ENCODE measurements around the gene PRM3. TPM values are rescaled to one million over a fixed set of nuclear protein-coding genes. Genes with fewer than 3 reads are reported as not detected.

Gene PRM3
- total and polyA plus RNA-seq, 2 of the 8 experiments (the other 6 are each of a cell fraction or from before 2014, with no cell fraction given) = not detected

- TF ChIP-seq, protein P1, sequence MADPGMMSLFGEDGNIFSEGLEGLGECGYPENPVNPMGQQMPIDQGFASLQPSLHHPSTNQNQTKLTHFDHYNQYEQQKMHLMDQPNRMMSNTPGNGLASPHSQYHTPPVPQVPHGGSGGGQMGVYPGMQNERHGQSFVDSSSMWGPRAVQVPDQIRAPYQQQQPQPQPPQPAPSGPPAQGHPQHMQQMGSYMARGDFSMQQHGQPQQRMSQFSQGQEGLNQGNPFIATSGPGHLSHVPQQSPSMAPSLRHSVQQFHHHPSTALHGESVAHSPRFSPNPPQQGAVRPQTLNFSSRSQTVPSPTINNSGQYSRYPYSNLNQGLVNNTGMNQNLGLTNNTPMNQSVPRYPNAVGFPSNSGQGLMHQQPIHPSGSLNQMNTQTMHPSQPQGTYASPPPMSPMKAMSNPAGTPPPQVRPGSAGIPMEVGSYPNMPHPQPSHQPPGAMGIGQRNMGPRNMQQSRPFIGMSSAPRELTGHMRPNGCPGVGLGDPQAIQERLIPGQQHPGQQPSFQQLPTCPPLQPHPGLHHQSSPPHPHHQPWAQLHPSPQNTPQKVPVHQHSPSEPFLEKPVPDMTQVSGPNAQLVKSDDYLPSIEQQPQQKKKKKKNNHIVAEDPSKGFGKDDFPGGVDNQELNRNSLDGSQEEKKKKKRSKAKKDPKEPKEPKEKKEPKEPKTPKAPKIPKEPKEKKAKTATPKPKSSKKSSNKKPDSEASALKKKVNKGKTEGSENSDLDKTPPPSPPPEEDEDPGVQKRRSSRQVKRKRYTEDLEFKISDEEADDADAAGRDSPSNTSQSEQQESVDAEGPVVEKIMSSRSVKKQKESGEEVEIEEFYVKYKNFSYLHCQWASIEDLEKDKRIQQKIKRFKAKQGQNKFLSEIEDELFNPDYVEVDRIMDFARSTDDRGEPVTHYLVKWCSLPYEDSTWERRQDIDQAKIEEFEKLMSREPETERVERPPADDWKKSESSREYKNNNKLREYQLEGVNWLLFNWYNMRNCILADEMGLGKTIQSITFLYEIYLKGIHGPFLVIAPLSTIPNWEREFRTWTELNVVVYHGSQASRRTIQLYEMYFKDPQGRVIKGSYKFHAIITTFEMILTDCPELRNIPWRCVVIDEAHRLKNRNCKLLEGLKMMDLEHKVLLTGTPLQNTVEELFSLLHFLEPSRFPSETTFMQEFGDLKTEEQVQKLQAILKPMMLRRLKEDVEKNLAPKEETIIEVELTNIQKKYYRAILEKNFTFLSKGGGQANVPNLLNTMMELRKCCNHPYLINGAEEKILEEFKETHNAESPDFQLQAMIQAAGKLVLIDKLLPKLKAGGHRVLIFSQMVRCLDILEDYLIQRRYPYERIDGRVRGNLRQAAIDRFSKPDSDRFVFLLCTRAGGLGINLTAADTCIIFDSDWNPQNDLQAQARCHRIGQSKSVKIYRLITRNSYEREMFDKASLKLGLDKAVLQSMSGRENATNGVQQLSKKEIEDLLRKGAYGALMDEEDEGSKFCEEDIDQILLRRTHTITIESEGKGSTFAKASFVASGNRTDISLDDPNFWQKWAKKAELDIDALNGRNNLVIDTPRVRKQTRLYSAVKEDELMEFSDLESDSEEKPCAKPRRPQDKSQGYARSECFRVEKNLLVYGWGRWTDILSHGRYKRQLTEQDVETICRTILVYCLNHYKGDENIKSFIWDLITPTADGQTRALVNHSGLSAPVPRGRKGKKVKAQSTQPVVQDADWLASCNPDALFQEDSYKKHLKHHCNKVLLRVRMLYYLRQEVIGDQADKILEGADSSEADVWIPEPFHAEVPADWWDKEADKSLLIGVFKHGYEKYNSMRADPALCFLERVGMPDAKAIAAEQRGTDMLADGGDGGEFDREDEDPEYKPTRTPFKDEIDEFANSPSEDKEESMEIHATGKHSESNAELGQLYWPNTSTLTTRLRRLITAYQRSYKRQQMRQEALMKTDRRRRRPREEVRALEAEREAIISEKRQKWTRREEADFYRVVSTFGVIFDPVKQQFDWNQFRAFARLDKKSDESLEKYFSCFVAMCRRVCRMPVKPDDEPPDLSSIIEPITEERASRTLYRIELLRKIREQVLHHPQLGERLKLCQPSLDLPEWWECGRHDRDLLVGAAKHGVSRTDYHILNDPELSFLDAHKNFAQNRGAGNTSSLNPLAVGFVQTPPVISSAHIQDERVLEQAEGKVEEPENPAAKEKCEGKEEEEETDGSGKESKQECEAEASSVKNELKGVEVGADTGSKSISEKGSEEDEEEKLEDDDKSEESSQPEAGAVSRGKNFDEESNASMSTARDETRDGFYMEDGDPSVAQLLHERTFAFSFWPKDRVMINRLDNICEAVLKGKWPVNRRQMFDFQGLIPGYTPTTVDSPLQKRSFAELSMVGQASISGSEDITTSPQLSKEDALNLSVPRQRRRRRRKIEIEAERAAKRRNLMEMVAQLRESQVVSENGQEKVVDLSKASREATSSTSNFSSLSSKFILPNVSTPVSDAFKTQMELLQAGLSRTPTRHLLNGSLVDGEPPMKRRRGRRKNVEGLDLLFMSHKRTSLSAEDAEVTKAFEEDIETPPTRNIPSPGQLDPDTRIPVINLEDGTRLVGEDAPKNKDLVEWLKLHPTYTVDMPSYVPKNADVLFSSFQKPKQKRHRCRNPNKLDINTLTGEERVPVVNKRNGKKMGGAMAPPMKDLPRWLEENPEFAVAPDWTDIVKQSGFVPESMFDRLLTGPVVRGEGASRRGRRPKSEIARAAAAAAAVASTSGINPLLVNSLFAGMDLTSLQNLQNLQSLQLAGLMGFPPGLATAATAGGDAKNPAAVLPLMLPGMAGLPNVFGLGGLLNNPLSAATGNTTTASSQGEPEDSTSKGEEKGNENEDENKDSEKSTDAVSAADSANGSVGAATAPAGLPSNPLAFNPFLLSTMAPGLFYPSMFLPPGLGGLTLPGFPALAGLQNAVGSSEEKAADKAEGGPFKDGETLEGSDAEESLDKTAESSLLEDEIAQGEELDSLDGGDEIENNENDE (IDR thresholded peaks at IDR 0.05; ENCODE audit: insufficient replicate concordance, low read length) = no peak
- TF ChIP-seq CREB1 (IDR thresholded peaks at IDR 0.05) (0 out of 2 replicates have a peak, but pooled peaks have one; percentile 17), SP1 (IDR thresholded peaks at IDR 0.05; ENCODE audit: low read depth, low read length) (peak; percentile 83; the same call in 1 of the 2 replicates), EGR1 (IDR thresholded peaks at IDR 0.05; ENCODE audit: borderline replicate concordance, low read depth, low read length) (no peak; the same call in 1 of the 2 replicates), RAD21 (IDR thresholded peaks at IDR 0.05 in 1 of 2, conservative IDR thresholded peaks at IDR 0.05 in 1 of 2; ENCODE audit: low read depth in 2 of 2, low read length in 2 of 2) (peak; percentile 23 to 55; a peak in 3 of 4 replicates), RBBP5 (IDR thresholded peaks at IDR 0.05; ENCODE audit: borderline replicate concordance, low read depth, low read length) (no peak), ATF2 (IDR thresholded peaks at IDR 0.05; ENCODE audit: low read length) (no peak), ASH2L (IDR thresholded peaks at IDR 0.05; ENCODE audit: low read length) (peak; percentile 27)
- TF ChIP-seq, protein P2, sequence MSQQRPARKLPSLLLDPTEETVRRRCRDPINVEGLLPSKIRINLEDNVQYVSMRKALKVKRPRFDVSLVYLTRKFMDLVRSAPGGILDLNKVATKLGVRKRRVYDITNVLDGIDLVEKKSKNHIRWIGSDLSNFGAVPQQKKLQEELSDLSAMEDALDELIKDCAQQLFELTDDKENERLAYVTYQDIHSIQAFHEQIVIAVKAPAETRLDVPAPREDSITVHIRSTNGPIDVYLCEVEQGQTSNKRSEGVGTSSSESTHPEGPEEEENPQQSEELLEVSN (IDR thresholded peaks at IDR 0.05) = peak; percentile 48
Observed at GRCh38 chr16:11315510-11315909, 42.1 kb upstream of the PRM3 start (continued).
